ENCODE results near the gene SH3TC2. TPM values are rescaled to one million over a fixed set of nuclear protein-coding genes. Genes with fewer than 3 reads are reported as not detected.

The SH3TC2 gene
- total RNA-seq, 1 experiment from 2014 or later = 1.5 TPM

DNA sequence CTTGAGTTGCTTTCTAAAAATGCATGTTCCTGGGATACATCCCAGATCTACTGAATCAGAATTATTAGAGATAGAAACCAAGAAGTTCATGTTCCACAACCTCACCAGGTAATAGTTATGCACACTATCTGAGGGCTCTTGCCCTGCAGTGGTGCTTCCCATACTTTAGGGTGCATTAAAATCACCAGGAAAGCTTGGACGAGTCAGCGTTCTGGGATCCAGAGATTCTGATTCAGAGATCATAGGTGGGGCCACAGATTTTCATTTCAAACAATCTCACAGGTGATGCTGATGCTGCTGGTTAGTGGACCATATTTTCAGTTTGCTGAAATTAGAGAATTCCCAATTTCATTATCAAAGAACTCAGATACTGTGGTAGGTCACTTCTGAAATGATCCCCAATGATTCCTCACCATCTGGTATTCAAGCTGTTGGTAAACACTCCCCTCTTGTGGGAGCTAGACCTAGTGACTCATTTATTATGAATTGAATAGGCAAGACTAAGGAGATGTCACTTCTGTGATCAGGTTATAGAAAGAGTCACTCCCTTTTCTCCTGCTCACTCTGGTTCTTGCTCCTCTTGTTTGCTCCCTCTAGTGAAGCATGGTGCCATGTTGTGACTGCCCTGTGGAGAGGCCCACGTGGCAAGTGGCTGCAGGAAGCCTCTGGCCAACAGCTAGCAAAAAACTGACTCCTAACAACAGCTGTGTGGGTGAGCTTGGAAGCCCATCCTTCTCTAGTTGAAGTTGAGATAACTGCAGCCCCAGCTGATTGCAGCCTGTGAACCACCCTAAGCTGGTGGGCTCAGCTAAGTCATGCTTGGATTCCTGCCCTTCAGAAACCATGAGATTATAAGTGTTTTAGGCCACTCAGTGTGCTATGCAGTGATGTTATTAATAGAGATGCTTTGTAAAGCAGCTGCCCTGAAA is 59.8 kb downstream of the SH3TC2 start:
- DNase-seq (ENCODE audit: extremely low read depth, low read depth) = no peak

- no peak for DNase-seq (ENCODE audit: extremely low read depth, low read depth)
Observed at GRCh38 chr5:149002053-149002452, 60.8 kb downstream of the SH3TC2 start.

DNA sequence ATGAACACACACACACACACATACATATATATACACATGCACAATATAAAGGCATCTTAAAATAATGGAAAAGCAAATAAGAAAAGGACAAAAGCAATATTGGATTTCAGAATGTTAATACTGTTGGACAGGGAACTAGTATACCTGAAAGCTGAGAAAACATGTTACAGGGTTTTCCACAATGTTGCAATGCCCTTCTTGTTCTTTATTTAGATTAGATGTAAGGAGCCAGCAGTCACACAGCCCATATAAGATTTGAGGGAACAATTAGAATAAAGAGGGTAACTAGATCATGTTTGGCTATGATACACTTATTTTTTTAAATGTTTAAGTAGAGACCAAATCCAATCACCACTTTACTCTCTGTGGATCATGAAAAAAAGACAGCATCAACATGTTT is 61.7 kb downstream of the SH3TC2 start:
- no peak for DNase-seq (ENCODE audit: extremely low read depth, low read depth)

DNA sequence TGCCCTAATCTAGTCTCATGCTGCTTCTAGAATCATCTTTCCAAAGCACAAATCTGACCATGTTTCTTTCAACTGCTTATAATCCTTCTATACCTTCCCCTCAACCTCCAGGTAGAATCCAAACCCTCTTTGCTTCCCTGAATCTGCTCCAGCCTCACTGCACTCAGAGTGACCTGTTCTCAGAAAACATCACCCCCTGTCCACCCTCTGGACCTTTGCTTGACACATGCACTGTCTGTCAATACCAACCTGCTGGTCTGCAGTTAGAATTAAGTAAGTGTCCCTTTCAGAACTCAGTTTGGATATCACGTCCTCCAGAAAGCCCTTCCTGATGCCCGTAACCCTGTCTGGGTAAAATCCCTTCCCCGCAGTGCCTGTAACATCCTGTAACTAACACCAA is 63.1 kb downstream of the SH3TC2 start:
- no peak for DNase-seq (ENCODE audit: extremely low read depth, low read depth)

- DNase-seq (ENCODE audit: extremely low read depth, low read depth) = peak; percentile 70
Observed at GRCh38 chr5:148998174-148998797, 64.6 kb downstream of the SH3TC2 start.

DNA sequence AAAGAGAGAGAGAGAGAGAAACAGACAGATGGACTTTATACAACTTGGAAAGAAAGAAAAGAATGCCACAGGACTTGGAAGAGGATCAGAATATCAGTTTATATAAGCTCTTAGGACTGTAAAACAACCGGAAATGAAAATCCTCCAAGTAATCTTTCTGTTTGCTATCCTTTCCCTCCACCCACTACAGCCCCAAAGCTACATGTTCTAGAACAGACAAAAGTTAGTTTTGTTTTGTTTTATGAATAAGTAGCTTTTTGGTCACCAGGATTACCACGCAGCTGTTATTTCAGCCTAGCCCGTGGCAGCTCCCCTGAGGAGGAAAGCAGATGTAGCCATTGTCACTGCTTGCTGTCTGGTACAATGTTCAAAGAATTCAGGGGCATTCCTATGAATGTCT is 66.6 kb downstream of the SH3TC2 start:
- no peak for DNase-seq (ENCODE audit: extremely low read depth, low read depth)

- no peak for DNase-seq (ENCODE audit: extremely low read depth, low read depth)
Observed at GRCh38 chr5:148995791-148996190, 67.1 kb downstream of the SH3TC2 start.

GRCh38 chr5:148993283-148993936 is 69.5 kb downstream of the SH3TC2 start:
- DNase-seq (ENCODE audit: extremely low read depth, low read depth) = no peak

DNA sequence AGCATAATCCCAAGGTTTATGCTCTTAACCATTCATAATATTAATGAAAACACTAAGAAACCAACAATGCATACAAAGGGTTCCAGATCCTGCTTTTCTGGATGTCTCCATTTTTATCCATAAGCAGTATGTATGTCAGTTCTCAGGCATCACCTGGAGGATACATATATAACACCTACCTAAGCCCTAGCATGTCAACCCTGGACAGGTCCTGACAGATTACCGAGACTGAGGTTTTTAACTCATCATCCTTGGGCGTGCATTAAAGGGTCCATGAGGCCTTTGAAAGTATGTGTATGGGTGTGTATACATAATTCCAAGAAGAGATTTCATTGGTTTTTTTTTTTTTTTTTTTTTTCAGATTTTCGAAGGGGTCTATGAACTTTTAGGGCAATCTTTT is 70.6 kb downstream of the SH3TC2 start:
- DNase-seq (ENCODE audit: extremely low read depth, low read depth) = no peak

GRCh38 chr5:148991566-148991965 is 71.3 kb downstream of the SH3TC2 start:
- no peak for DNase-seq (ENCODE audit: extremely low read depth, low read depth)

DNA sequence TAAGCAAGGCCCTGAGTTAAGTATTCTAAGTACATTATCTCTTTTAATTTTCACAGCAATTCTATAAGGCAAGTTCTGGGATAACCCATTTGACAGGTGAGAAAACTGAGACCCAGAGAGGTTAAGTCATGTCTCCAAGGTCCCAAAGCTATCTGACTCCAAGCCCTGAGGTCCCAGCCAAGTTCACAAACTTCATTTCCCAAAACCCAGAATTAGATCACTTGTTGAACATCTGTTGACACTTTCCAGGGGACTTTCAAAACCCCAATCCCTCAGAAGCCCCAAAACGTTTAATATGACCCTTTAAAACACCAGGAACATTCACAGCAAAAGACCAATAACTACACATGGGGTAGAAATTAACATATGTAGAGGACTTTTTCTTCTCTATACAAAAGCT is 72.0 kb downstream of the SH3TC2 start:
- DNase-seq (ENCODE audit: extremely low read depth, low read depth) = no peak

GRCh38 chr5:148989567-148989966 is 73.3 kb downstream of the SH3TC2 start:
- DNase-seq (ENCODE audit: extremely low read depth, low read depth) = no peak

DNA sequence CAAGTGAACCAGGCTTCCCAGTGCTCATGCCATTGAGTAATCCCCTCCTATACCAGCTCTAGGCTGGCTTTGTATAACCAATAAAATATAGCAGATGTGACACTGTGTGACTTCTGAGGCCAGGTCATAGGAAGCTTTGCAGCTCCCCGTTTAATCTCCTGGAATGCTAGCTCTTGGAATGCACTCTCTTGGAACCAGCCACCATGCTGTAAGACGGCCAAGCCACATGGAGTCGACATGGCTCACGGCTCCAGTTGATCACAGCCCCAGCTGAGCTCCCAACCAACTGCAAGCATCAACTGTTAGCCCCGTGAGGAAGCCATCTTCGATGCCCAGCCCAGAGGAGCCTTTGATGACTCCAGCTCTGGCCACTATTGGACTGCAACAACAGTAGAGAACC is 74.5 kb downstream of the SH3TC2 start:
- DNase-seq (ENCODE audit: extremely low read depth, low read depth) = no peak

- DNase-seq (ENCODE audit: extremely low read depth, low read depth) = no peak
Observed at GRCh38 chr5:148986636-148987035, 76.2 kb downstream of the SH3TC2 start.

DNA sequence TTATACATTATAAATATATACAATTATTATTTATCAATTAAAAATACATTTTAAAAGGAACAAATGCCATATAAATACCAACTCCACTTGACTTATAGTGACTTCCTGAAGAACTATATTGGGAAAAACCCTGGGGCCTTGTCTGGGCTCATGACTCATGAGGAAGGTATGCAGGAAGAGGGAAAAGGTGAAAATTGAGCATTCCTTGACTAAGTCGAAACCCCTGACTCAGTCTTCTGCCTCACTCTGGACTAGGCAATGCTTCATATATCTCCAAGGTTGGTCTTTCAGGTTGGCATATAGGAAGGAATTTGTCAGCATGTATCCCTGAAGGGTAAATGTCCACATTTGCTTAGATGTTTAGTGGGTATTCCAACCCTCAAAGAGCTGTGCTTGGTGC is 78.5 kb downstream of the SH3TC2 start:
- DNase-seq (ENCODE audit: extremely low read depth, low read depth) = no peak

- no peak for DNase-seq (ENCODE audit: extremely low read depth, low read depth)
Observed at GRCh38 chr5:148981353-148981752, 81.5 kb downstream of the SH3TC2 start.

- no peak for DNase-seq (ENCODE audit: extremely low read depth, low read depth)
Observed at GRCh38 chr5:148980731-148981130, 82.1 kb downstream of the SH3TC2 start.

DNA sequence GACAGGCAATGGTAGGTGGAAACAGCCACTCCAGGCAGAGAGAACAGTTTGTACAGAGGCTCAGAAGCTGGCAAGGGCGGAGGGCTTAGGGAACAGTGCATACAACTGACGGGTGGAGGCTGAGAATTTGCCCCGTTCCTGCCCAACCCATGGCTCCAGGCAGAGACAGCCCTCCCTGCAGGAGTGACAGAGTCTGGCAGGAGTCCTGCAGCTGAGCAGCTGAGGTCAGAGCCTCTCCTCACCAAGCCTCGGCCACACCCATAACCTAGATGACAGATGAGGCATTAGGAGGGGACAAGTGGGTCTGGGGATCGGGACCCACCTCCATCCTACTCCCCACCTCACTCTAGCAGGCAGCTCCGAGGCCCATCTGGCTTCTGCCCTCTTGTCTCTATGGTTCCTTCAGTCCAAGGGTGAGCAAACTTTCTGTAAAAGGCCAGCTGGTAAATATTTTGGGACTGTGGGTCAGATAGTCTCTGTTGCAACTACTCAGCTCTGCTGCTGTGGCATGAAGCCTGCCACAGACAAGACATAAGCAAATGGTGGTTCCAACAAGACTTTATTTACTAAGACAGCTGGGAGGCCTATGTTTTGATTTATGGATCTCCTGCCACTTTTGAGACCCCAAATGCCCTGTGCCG is 83.7 kb downstream of the SH3TC2 start:
- DNase-seq (ENCODE audit: extremely low read depth, low read depth) = no peak

DNA sequence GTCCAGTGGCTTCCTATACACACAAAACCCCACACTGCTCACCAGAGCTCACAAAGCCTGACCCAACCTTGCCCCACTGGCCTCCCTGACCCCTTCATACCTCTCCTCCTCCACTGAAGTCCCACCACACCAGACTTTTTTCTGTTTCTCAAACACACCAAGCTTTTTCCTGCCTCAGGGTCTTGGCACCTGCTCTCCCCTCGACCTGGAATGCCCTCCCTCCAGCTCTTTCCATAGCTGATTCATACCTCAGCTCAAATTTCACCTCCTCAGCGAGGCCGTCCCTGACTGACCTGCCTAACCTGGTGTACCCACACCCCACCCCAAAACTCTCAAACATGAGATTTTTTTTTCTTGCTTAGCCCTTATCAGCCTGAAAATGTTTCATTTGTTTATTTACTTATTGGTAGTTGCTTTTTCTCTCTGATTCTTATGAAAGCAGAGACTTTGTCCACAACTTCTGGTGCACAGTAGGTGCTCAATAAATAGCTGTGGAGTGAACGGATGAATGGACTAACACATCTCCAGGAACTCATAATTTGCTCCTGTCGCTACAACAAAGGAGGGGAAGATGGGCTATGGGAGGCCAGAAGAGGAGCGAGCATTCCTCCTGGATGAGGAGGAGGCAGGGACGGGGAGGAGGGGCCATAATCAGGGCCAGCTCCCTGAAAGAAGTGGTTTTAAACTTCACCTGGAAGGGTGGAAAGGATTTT is 84.3 kb downstream of the SH3TC2 start:
- DNase-seq (ENCODE audit: extremely low read depth, low read depth) = no peak

DNA sequence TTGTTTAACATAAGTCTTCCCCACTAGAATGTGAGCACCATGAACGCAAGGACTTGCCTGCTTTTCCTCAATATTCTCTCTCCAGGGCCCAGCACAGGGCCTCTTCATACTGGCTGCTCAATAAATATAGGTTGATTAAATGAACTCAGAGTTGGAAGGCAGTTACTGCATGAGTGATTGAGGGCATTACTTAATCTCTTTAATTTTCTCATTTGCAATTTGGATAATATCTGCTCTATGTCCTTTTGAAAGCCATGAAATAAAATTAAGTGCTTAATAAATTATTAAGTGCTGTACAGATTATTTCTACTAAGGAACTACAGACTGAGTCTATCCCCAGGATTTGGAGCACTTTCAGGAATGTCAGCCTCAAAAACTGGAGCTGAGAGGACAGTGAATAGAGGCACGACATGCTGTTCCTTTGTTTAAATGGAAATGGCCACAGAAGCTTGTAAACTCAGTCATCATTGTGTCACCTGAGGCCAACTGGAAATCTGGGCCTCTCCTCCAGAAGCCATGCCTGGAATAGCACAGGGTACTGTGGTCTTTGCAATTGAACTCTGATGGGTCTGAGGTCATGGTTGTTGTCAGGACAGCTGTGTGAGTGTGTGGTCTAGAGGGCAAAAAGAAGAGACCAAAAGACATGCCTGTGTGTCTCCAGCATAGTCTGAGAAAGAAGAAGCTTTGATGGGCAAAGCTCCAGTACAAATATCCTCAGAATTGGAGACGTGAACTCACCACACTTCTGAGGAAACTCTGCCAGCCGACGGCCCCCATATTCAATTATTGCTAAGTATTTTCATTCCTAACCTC is 86.1 kb downstream of the SH3TC2 start:
- no peak for DNase-seq (ENCODE audit: extremely low read depth, low read depth)
